OCI-LY3 (cell line): ENCODE measurements around the gene DEXI.

Source experiments
- CTCF ChIP-seq: fragments of 200-600, 300-600 bp; sonication (generic); IDR thresholded peaks from 2 replicates; pipeline ENCODE4 v1.5.1; 2014; ENCODE audit warnings: antibody characterized with exemption, low read length, low read depth
- EZH2phosphoT487 ChIP-seq: fragments of 200-600 bp; shearing (Covaris generic); IDR thresholded peaks from 2 replicates; pipeline ENCODE4 v1.6.1; 2018; ENCODE audit warnings: antibody characterized with exemption, mixed run types, low read depth

- TF ChIP-seq CTCF = peak; percentile 40
- no peak for TF ChIP-seq EZH2phosphoT487
Observed at GRCh38 chr16:10949424-10949970, 7.2 kb upstream of the DEXI start.
